ENCODE data around the gene CFAP221.

Gene CFAP221

DNA sequence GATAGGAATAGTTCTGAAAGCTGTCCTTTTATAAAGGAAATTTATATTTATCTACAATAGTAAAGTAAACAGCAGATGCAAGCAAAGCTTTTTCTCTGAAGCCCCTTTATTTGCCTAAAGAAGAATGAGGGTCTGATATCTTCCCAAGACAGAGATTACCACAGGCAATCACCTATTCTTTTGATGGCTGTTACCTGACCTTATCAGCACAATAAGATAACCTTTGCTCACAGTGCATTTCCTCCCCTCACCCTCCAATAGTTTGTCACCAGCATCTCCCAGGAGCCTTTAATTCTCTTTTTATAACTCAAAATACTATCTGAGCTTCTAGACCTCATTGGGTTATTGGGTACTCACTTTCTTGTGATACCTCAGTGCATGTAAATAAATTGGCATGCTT, 6.5 kb upstream of the CFAP221 start:
- no peak for DNase-seq

DNA sequence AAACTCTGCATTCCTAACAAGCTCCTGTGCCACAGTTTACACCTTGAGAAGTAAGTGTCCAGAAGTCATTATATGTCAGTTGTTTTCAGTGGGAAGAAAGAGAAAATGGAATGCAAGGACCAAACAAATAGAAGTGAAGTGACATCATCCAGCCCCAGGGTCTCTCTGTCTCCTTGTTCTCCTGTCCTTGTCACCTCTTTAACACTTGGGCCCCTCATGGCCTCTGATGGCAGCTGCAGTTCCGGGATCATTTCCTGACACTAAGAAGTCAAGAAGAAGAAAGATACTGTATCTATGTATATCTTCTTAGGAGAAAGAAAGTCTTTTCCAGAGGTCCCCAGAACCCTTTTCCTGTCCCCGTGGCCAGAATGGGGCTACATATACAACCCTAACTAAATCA, 2.8 kb upstream of the CFAP221 start:
- DNase-seq: no peak

DNA sequence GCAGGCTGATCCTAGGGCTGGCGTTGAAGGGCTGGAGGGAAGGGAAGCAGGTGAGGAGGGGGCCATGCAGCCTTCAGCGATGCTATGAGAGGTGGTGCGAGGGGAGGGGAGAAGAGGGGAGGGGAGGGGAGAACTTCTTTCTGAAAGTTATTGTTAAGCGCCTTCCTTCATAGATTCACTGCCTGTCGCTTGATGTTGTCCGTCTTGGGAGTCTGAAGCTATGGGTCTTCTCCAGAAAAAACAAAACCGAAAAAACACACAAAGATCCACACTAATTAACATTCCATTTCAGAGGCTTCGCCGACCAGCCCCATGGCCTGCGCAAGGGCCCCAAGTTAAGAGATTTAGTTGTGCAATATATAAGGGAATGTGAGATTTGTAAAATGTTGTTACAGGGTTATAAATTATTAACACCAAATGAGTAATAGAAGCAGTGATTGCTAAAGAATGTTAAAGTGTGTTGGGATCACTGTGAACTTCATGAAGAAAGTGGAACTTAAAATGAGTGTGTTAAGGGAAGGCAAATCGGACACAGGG, 758 bp downstream of the CFAP221 start:
- DNase-seq: no peak

DNA sequence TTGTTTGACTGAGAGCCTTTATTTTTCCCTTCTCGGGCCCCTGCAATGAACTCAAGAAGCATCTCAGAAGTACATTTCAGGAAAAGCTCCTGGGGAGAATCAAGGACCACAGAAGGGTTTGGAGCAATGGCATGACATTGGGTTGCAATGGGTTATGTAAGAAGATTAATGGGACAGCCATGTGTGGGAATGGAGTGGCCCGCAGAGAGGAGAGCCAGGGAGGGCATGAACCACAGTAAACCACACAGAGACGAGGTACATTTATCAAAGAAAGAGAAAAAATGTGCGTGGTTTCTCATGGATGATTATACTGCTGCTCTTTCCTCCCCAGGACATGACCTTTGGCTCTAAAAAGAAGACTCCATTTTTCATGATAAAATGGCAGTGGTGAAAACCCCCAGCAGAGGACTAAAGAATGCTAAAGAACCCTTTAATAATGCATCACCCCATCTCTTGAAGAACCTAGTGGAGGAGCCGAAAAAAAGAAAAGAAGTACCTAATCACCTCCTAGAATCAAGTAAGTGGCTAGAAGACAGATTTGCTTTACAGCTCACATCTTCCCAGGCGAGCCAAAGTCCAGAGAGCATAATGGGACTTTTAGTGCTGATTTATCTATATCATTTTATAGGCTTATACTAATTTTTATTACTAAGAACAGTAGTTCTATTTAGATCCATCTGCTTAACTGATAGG, 1.7 kb downstream of the CFAP221 start:
- no peak for DNase-seq

DNA sequence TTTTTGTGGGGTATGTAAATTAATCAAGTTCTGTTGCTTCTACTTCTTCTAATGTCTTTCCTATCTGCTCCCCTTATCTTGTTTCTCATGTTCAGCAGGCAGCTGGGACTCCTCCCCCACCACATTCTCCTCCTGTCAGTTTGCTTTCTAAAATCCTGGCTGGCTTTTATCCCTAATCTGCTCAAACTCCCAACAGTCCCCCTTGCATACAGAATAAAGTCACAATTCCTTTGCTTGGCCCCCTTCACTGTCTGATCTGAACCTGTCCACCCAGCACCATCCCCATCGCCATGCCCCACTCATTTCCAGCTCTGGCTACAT, 2.2 kb downstream of the CFAP221 start:
- DNase-seq: no peak

DNA sequence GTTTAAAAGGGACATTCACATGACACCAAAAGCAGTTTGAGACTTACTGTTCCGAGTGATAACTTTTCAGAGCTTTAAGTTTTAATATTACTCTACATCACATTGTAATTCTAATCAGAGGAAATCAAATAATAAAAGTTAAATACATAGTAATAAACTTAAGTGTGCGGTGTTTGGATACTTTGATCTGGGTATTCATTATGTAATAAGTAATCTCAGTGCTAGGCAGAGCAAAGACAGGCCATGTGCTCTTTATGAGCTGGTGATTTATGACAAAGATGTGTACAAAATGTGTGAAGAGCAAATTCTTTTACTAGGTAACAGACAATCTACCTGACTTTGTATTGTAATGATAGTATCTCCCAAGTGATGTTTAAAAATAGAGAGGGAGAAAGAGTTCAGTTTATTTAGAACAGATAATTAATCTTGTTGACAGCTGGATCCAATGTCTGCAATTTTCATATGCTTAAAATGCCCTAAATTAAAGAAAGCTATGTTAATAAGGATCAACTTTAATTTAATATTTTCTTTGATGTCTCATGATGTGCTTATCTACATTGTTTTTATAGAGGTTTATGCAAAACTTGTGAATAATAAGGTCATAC, 4.4 kb downstream of the CFAP221 start:
- no peak for DNase-seq

DNA sequence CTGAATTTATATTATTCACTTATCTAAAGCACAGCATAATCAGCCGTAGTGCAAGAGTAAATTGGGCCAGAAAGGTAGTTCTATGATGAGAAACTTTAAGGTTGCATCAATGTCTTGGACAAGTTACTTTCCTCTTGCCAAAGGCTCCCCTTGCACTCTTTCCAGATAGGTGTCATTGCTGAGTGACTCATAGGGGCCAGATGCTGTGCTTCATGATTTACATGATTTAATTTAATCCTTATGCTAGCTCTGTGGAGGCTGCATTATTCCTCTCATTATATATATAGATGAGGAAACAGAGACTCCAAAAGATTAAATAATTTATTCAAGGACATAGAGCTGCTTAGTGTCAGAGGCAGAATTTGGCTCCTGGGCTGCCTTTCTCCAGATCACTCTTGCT, 5.0 kb downstream of the CFAP221 start:
- DNase-seq: no peak

DNA sequence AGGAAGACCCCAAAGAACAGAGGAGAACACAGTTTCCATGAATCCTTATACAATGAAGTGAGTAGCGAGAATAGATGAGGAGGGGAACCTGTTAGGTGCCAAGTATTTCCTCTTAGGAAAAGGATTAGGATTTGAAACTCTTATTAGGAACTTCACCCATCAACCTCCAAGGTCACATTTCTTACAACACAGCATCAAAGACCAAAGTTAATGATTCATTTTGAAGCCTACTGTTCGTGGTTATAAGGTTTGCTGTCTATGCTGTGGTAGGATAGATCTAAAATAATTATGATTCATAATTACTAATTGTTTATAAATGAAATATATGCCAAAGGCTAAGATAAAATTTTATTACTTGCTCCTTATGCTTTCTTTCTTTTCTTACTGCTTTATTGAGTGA, 6.1 kb downstream of the CFAP221 start:
- no peak for DNase-seq

DNA sequence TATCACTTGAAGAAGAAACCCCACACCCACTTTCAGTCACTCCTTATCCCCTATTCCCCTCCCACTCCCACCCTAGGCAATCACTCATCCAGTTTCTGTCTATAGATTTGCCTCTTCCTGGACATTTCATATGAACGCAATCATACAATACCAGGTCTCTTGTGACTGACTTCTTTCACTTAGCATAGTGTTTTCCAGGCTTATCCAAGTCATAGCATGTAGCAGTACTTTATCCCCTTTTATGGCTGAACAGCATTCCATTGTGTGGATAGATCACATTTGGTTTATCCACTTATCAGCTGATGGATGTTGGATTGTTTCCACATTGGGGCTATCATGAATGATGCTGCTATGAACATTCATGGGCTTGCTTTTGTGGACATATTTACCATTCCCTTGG, 6.6 kb downstream of the CFAP221 start:
- DNase-seq: no peak

DNA sequence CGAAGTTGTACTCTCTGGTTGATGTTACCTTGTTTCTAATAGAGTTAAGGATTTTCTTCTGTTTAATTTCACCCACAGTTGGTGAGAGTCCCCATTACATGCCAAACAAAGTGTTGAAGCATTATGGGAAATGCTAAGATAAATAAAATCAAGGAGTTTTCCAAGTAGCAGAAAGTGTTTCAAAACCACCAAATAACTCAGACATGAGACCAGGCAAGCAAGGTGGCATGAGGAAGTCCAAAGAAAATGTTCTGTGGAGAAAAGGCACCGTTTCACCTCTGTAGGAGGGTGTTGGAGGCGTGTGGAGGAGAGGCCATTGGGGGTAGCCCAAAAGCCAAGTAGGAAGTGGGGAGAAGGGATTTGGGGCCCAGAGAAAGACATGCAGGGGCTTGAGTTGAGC, 8.7 kb downstream of the CFAP221 start:
- no peak for DNase-seq

DNA sequence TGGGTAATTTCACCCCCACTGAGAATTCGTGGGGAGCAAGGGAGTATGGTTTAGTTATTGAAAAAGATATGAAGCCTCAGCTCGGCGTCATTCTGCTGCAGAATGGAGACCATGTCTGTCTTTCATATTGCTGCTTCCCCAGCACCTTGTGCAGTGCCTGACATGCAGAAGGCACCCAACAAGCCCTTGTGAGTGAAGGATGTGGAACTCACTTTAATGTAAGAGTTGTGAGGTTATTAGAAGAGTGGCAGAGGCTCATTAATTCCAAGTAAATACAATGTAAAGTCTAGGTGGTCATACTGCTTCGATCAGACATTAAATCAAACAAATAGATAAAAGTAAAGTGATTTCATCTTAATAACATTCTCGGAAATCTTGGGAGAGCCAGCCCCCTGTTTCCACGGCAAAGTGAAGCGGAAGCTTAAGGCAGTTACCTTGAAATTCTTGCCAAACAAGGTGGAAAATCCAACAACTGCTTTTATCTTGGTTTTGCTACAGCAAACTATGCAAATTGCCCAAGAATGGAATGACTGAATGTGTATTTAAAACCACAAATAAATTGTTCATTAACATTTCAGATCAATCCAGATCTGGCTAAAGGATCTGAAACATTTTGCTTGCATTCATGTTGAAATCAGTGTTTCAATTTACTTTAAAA, 9.6 kb downstream of the CFAP221 start:
- DNase-seq: no peak

DNA sequence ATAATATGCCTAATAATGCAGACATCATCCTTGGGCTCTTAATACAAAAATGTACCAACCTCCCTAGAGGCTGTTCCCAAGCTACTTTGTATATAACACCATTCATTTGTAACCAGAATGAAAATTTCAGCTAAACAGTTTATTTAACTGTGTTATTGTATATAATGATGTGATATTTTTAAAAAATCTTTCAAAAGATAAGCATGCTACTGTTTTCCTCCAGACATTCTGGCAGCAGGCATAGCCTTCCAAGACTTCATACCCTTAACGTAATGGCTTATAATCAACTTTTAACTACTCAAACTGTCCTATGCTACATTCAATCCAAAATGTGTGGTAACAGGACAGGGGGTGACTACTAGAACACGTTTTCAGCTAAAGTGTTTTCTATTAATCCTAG, 21.2 kb downstream of the CFAP221 start:
- DNase-seq: no peak

DNA sequence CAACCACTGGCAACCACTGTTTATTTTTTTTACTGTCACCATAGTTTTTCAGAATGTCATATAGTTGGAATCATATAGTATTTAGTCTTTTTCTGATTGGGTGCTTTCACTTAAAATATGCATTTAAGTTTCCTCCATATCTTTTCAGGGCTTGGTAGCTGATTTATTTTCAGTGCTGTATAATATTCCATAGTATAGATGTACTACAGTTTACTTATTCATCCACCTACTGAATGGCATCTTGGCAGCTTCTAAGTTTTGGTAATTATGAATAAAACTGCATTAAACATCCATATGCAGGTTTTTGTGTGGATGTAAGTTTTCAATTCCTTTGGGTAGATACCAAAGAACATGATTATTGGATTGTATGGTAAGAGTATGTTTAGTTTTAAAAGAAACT, 23.0 kb downstream of the CFAP221 start:
- DNase-seq: no peak

DNA sequence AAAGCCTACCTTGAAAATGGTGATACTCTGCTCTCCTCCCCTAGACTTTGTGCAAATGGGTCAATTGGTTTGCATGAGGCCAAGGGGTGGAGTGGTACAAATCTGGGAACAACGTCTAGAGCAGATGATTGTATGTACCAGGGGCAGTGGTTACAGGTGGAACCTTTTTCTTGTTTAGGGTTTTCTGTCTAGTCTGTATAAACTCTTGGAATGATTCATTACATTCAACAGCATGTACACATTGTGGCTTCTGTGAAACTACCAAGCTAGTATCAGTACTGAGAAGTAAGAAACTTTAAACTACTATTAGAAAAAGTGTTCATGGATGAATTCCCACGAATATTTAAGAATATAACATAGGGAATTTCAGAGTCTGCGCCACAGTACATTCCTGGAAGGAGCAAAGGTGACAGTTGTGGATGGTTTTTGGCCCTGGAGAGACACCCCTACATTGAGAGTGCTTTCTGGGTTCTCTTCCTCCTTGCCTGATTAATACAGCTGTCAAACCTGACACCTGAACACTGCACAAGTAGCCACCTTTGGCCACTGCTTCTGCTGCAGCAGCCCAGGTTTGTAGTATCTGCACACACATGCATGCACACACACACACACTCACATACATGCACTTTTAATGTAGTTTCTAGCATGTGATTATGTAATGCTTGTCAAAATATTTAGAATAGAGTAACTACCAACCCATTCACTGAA, 30.0 kb downstream of the CFAP221 start:
- no peak for DNase-seq

DNA sequence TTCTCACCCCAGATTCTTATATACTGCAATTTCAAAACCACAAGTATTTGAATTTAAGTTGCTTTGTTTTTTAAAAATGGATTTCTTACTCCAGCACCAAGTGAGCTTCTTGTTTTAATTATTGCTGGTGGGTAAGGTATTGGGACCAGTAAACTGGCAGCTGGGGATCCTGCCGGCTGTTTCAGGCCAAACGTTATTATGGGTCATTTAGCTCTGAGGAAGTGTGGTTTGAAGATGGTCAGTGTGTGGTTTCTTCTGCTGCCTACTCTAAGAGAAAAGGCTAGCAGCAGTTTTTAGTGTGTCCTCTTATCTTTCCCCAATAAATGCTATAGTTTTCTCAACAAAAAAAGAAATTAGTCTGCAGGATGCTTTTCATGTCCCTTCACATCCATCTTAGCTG, 30.6 kb downstream of the CFAP221 start:
- no peak for DNase-seq

DNA sequence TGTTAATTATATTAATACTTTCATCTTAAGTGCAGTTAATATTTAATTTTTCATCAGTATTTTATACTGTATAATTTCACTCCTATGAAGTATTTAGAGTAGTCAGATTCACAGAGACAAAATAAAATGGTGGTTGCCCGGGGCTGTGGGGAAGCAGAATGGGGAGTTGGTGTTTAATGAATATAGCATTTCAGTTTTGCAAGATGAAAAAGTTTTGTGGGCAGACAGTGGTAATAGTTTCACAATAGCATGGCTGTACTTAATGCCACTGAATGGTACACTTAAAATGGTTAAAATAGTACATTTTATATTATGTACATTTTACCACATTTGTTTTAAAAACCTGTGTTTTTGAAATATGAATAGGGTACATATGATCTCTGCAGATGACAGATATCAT, 31.2 kb downstream of the CFAP221 start:
- DNase-seq: no peak

DNA sequence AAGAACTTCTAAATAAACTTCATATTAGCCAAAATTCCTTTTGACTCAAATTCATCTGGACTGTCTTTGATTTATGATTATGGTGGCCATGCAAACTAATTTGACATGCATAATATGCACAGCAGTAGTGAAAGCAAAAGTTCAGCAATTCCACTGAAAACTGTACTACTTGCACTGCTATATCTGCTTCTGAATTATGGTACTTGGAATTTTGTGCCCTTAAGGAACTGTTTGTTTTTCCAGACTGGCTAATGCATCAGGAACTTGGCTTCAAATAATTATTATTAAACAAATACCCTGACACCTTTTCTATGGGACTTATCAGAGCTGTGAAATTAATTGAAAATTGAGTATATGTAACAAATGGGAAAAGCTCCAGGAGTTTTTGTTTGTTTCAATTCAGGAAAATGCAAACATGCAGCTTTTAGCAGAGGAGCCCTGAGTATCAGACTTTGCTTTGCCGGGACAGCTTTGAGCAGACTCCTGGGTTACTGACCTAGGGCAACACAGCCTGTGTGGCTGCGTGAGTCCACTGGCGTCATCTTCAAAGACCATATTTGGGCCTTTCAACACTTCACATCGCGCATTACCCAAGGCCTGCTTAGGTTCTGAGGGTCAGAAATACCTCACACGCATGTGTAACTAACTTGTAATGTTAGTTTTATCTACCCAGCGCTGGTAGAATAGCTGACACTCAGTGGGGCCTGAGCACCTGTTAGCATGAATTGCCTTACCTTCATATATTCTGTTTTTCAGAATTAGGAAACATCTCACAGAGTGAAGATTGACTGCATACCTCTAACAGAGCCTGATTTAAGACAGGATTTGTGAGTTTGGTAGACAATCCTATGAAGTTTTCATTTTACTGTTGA, 35.4 kb downstream of the CFAP221 start:
- DNase-seq: no peak

DNA sequence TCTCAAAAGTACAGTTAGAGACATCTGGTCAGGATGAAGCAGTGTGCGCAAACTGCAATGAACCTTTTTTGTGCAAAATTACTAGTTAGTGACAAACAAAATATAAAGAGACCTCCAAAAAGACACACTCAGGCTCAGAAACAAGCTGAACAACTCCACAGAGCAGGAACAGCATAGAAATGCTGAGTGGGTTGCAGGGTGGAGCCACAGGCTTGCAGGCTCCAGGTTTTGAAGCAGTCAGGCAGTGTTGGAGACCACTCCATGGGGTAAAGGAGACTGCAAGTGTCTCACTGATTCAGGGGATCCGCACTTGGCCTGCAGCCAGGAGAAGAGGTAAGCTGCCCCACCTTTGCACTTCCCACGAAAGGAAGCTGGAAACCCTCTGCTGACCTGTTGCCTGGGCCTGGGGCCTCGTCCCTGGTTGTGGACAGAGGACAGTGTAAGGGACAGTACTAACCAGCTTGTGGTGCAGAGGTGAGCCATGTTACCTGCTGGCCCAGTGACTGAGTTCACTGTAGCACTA, 36.4 kb downstream of the CFAP221 start:
- DNase-seq: no peak

DNA sequence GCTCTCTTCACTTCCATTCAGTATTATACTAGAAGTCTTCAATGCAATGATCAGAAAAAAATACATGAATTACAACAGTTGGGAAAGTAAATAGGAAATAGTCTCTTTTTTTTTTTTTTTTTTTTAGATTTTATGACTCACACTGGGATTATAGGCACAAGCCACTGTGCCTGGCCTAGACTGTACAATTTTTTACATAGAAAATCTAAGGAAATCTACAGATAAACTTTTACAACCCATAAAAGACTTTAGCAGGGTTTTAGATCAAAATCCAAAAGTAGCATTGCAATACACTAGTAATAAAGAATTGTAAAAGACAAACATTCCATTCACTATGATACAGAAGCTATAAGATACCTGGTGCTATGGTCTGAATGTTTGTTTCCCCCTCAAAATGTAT, 39.0 kb downstream of the CFAP221 start:
- DNase-seq: no peak

DNA sequence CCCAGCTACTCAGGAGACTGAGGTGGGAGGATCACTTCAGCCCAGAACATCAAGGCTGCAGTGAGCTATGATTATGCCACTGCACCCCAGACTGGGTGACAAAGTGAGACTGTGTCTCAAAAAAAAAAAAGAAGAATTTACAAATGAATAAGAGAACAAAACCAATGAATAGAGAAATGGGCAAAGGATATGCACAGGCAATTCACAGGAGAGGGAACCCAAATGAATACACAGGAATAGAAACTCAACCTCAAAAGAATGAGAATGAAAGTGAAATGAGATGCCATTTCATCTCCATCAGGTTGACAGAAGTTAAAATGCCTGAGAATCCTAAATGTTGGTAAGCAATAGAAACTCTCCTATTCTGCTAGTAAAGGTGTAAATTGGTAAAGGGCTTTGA, 40.2 kb downstream of the CFAP221 start:
- no peak for DNase-seq

DNA sequence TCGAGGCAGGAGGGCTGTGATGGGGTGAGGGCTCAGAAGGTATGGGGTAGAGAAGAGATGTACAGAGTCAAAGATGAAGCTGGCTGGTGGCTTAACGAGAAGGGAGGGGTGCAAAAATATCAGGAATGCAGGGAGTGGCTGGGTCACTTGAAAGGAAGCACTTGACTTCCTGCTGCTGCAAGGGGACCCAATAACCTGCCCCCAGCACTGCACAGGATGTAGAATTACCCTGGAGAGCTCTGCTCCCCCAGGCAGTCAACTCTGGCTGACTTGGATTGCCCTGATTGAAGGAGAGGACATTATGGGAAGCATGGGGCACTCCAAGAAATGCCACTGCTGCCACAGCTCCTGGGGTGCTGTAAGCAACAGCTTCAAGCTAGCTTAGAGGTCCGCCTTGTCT, 41.8 kb downstream of the CFAP221 start:
- no peak for DNase-seq

DNA sequence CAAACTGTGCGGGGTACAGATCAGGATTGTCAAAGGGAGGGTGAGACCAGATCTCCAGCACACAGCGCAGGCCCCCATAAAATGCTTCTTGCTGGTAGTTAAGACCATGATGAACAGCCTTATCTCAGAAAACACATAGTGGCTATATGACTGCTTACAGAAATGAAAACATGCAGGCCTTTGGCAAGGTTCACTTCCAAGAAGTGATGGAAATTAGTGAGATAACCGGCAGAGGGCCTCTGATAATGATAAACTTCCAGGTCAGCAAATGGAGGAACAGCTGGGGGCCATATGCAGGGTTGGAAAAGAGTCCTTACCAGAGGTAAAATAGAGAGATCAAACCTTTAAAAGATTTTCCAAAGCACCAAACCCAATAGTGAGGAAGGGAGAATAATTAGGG, 46.6 kb downstream of the CFAP221 start:
- no peak for DNase-seq

DNA sequence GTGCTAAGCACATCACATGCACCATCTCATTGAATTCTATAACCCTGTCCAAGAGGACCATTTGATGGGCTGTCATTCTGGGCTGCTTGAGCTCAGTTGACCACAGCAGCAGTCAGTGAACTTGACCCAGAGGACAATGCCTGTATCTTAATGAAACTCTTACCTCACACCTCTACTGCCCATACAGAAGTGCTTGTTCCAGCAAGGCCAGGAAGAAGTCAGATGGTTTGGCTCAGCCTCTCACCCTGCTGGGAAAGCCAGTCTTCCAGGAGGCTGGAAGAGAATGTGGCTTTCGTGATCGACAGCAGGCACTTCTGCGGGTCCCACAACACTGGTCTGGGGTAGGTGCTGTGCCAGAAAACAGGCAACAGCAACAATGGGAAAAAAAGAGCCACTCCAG, 47.3 kb downstream of the CFAP221 start:
- DNase-seq: no peak
